GM19372 (cell line): ENCODE measurements around the gene ZDHHC20.

Experiments
- ATAC-seq: cut with Tn5 transposase; IDR thresholded peaks from one replicate; pipeline ENCODE4 v1.9.1; 2021; ENCODE audit warnings: mild to moderate bottlenecking, low read depth, moderate library complexity; ENCODE audit not compliant: unreplicated experiment

The ZDHHC20 gene

DNA sequence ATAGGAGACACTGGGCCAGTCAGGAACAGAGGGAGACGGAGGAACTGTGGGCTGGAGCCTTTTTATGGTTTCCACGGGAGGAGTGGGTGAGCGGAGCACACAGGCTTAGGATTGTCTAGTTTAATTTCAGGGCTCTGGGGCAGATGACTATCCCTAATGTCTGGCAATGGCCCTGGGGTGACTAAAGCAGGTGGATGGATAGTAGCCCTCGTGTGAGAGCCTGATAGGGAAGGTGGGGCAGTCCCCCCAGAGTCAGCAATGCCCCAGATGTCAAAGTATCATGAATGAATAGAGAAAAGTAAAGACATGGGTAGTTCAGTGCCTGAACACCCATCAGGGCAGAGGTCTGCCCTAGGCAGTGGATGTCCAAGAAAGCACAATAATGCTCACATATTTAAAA lies 94.2 kb downstream of the ZDHHC20 start:
- no peak for ATAC-seq

DNA sequence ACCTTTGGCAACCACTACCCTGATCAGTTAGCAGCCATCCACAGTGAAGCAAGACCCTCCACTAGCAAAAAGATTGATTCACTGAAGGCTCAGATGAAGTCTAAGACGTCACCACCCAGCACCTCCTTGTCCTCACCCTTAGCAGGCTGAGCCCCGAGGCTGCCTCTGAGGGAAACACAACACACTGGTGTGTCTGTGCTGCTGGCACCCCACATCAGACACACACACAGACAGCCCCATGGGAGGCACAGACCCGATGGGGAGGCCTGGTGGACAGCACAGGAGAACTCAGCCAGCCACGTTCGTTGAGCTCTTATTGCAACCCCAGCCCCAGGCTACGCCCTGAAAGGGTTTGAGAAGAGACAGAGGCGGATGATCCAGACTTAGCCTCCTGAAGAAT lies 94.7 kb downstream of the ZDHHC20 start:
- no peak for ATAC-seq

DNA sequence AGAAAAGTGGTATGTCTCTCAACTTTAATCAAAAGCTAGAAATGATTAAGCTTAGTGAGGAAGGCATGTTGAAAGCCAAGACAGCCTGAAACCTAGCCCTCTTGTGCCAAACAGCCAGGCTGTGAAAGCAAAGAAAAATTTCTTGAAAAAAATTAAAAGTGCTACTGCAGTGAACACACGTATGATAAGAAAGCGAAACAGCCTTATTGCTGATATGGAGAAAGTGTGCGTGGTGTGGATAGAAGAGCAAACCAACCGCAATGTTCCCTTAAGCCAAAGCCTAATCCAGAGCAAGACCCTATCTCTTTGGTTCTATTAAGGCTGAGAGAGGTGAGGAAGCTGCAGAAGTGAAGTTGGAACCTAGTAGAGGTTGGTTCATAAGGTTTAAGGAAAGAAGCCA lies 96.4 kb downstream of the ZDHHC20 start:
- ATAC-seq: no peak

DNA sequence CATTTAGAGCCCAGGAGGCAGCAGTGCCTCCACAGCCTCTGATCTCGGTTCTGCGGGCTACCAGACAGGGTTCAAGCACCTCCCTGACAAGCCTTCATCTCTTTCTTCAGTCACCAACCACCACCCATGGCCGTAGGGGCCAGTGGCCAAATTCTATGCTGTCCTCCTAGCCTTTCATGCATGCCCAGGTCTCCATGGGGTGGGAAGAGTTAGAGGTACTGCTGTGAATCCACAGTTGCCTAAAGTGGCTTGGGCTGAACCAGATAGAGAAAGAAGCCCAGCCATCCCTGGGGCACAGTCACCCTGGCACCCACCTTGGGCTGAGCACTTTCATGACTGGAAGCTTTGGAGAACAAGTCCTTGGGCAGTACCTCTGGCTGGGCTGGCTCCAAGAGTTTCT lies 97.4 kb downstream of the ZDHHC20 start:
- no peak for ATAC-seq

DNA sequence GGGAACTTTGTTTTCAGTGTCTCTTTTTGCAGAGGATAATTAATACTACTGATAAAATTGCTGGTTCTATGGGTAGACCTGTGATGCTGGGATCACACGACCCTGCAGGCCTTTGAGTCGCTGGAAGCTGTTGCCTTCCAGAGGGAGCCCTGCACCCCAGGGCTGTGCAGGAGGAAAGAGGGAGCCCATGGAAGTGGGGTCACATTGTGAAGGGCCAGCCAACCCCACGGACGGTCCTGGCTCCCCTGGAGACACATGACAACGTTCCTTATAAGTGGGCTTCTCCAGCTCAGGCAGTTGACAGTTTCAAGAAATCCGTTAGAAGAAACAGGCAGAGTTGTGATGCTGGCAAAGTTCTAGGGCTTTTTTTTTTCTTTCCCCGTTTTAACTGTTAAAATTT lies 98.0 kb downstream of the ZDHHC20 start:
- no peak for ATAC-seq

DNA sequence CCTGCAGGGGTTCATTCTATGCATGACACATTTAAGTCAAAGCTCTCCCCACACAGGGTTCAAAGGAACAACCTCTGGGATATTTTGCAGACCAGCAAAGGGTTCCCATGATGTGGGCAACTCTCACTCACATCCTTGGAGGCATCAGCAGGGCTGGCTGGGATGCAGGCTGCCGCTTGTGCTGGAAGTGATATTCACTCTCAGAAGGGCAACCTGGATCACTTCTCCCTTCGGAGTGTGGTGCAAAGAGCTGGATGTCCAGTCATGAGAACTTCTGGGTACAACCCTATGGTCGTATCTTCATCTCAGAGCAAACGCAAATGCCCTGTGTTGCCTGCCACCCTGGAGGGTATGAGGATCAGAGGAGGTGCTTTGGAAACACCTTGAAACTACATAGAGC lies 98.6 kb downstream of the ZDHHC20 start:
- ATAC-seq: no peak

DNA sequence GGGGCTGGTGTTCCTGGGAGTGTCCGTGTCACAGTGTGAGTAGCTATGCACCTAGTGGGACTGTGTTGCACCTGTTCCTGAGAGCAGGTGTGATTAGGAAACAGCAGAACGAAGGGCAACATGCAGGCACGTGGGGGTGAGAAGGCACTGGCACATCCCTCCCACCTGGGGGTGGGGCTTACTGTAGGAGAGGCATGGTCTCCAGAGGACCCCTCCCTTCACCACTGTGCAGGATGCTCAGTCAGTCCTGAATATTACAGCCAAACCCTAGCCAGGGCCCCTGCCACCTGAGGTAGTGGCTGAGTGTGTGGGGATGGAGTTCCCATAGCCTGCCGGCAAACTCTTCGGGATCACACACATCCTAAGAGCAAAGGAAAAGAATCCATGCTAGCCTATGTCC lies 99.2 kb downstream of the ZDHHC20 start:
- ATAC-seq: no peak

DNA sequence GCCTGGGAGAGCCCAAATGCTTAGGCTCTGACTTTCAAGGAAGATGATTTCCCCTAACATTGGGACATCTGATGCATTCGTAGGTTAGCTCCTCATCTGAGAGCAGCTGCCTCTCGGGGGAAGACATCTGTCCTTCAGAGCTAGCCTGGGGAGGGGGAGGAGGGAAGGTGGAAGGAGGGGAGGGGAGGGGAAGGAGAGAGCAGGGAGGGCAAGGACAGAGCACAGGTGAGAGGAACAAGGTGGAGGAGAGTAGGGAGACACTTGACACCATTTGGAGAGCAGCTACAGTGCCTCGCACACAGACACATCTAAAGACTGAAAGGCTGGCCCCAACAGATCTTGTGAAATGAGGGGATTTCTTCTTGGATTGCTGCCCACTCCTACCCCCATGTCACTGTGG lies 103.8 kb downstream of the ZDHHC20 start:
- ATAC-seq: no peak

DNA sequence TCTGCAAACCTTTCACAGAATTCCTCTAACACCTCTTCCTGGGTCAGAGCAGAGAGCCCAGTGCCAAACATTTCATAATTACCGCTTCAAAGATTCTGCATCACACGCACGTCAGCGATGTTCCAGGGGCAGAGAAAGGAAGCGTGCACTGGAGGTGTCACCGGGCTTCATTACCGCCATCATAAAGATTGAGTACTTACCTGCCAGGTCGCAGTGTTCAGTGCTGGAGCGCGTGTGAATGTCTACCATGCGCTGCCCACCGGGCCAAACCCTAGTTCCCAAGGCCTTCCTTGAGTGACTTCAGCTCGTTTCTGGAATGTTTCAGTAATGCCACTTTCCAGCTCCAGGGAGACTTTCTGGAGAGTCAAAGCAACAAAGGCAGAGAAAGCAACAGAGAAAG lies 104.4 kb downstream of the ZDHHC20 start:
- no peak for ATAC-seq

DNA sequence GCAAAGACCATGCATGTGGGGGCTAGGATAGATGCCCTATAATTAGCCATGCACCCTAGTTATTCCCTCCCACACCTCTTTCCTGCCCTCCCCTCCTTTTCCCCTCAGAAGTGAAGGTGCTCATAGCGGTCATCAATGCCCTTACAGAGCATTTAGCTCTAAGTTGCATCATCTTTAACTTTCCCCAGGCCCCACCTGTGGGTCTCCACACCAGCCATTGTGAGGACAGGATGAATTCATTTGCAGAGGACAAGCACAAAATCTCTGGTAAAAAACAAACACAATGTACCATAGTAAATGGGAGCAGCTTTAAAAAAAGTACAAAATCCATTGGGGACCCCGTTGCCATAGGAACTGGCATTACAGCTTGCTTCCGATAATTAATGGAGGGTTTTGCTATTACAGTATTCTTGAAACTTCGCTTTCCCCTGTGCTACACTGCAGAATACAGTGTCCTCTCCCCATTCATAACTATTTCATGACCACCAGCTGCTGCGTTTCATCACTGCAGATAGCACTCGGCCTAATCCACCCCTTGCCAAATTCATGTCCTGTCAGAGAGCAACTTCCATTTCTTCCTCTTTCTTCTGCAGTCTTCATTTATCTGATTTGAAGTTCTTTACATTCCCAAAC lies 110.5 kb downstream of the ZDHHC20 start:
- no peak for ATAC-seq

DNA sequence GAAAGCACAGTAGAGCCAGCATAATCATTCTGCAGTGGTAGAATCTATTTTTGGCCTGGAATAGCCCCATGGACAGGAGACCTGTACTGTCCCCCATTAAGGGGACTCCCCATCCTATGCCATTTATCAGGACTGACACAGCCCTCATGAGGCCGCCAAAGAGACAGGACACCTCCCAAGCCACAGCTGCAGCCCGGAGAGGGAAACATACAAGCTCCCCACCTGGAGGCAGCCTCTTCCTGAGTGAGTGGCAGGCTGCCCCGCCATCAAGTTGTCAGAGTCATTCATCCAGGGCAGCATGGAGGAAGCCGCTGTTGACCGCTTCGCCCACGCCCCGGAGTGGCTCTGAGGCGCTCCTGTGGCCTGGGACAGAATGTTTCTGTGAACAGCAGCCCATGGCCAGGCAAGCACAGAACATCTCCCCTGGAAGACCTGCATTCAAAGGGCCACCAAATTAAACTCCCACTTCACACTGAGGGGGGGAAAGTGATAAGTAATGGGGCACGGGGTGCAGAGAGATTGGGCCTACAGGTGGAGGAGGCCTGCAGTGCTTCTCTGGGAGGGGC lies 111.3 kb downstream of the ZDHHC20 start:
- ATAC-seq: no peak

DNA sequence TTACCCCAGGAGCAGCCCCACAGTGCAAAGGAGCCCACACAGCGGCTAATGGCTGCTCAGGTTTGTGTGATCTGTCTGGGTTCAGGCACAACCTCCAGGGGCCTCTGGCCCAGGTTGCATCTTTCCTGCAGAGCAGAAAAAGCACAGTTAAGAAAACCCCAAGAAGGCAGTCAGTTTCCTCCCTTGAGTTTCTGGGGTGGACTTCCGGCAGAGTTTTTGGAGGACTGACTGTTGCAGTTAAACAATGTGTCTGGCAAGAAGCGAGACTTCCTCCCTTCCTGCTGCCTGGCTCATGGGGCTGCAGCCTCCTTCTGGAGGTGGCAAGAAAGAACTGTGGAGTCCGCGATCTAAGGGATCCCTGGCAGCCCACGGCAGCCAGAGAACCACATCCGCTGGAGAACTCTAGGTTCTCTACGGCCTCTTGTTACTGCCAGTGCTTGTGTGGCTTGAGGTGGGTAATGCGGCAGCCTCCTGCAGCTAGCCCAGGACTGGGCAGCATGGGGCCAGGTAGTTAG lies 114.4 kb downstream of the ZDHHC20 start:
- peak; percentile 61 for ATAC-seq

DNA sequence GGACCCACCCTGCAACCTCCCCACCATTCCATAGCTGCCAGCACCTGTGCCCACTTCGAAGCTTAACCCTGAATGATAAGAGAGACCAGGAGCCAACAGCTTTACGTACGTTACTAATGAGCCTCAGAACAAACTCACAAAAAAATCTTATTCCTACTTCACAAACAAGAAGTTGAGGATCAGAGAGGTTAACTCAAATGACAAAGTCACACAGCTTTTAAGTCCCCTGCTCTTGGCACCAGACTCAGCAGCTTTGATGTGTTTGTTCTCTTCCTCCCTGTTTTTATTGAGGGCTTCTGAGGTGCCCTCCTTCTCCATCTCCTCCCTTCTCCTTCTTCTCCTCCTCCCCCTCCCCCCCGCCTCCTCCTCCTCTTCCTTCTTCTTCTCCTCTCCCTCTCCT lies 115.4 kb downstream of the ZDHHC20 start:
- ATAC-seq: no peak

DNA sequence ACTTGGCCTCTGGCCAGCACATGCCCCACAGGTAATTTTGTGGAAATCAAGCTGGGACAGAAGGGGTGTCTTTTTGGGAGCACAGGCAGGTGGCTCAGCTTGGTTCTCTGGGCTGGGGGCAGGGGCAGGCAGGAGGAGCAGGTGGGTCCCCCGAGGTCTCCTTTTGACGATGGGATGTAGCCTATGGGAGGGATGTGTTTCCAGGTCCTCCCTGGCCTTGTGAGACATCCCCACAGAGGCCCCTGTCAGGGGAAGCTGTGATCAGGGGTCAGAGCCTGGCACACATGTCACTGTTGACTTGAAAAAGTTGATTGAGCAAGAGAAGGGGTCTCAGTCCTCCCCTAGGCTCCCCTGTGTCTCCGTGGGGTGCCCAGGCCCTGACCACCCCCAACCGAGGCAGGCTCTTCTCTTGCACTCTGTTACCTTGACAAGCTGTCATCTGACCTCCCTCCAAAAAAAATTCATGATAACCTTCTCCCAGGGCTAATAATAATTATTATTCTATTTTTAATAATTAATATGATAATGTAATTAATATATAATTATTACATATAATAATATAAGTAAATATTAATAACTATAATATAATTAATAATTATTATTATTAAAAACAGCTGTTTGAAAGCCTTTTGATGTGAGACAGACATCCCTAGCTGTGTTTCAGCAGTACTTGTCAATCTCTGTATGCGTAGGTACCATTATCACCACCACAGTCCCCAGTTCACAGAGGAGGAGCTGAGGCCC lies 116.2 kb downstream of the ZDHHC20 start:
- ATAC-seq: no peak

DNA sequence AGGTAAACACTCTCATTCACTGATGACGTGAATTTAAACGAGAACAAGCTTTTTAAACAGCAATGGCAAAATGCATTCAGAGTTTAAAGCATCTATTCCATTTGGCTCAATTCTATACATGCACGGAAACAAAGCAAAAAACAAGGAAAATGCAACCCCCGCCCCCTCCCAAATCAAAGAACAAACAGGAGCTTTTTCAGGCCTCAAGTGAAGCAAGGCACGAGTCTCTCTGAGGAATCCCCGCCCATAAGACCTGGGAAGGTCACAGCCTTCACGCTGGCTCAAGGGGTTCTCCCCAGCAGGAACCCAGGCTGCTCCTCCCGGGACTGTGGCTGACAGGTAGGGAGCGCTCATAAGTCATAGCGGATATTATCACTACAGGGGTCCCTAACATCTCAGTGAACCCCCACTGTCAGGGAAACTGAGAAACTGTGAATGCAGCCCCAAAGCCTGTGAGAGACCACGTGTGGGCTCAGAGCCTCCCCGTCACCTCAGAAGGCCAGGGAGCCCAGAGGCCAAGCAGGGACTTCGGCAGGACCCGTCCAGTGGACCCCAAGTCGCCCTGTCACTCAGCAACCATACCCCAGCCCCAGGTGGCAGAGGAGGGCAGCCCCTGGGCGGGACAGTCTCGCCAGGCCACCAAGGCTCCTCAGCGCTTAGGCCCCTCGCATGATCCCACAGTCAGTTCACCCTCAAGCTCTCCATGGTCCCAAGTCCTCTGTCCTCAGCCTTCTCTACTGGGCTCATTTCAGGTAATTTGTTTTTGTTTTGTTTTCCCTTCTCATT lies 117.3 kb downstream of the ZDHHC20 start:
- no peak for ATAC-seq

DNA sequence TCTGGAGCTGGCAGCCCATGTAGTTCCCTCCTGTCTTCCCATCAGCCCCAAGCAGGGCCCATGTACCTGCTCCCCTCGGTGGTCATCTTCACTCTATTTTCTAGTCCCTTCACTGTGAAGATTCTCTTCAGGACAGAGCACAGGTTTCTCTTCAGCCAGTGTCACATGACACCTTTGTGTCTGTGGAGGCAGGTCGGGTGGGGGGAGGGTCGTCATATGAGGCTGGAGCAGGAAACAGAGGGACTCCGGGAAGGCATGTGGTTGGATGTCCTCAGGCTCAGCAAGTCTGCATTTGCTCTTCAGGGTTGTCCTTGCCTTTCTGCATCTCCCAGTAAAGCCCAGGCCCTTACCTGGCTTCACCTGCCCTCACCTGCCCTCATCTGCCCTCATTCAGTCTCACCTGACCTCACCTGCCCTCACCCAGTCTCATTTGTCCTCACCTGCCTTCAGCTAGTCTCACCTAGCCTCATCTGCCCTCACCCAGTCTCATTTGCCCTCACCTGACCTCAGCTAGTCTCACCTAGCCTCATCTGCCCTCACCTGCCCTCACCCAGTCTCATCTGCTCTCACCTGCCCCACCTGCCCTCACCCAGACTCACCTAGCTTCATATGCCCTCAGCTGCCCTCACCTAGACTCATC lies 120.3 kb downstream of the ZDHHC20 start:
- no peak for ATAC-seq

DNA sequence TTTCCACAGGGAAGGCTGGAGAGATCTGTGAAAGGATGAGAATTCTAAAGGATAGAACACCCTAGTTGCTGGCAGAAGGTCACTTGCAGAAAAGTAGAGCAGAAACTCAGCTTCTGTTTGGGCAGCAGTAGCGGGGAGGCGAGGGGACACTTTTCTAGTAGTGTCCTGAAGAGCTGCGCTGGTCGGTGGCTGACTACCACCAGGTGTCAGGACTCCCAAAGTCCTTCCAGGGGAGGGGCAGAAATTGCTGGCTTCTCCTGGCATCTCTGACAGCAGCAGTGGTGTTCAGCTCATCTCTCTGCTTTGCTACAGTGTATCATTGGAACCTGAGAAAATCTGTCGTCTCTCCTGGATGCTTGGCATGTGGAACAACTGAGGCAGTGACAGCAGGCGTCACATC lies 120.9 kb downstream of the ZDHHC20 start:
- no peak for ATAC-seq

DNA sequence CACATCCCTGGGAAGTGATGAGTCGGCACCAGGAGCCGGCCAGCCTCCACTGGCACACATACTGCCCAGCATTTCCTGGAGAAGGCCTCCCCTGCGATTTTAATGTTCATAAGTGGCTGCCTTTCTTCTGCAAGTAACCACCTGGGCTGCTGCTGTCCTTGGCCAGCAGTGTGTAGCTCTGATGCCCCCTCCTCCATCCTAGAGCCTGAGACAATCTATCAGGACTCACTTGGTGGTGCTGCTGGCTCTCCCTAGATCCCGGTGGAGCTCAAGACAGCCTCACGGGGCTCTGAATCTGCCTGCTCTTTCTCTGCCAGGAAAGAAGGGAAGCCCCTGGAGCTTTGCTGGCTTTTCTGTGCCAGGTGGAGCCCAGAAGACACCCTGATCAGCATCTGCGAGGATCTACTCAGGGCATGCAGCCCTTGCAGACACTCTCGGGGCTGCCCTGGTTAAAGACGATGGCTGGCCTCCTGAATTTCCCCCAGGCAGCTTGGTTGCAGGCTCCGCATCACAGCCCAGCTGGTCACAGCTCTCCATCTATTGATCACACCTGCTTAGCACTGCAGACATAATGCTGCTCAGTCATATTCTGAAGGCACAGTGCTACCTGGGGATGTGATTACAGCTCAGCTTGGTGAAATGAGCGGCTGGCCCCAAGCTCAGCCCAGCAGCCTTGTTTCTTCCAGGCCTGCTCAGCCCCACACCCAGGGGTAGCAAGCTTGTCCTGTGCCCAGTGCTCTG lies 122.3 kb downstream of the ZDHHC20 start:
- no peak for ATAC-seq

DNA sequence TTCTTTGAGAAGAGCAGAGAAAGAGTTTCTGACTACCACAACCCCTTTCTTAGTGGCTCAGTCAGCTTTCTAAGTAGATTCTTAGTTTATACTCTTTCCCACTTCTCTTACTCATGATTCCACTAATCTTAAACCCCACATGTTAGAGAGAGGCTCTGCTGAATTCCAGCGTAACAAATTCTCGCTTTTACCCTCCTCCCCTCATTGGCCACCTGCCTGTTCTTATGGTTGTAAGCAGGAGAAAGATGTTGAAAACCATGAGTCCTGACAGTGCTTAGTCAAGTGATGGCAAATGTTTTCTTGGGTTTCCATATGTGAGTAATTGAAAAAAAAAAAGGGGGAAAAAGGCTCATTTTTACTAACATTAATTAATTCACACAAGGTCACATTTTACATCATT lies 125.9 kb downstream of the ZDHHC20 start:
- ATAC-seq: no peak
